Neural cell (in vitro differentiated cells): ENCODE data around the gene CTDSPL.

Experiments
- POLR2AphosphoS5 ChIP-seq: IDR thresholded peaks from 2 replicates; pipeline ENCODE4 v1.6.1; 2012
- TF ChIP-seq, protein P1 (sequence below): fragments of 450-650 bp; IDR thresholded peaks from 2 replicates; pipeline ENCODE4 v1.5.1; 2014; ENCODE audit warnings: antibody characterized with exemption, mild to moderate bottlenecking, moderate library complexity; ENCODE audit not compliant: poor library complexity, severe bottlenecking

DNA sequence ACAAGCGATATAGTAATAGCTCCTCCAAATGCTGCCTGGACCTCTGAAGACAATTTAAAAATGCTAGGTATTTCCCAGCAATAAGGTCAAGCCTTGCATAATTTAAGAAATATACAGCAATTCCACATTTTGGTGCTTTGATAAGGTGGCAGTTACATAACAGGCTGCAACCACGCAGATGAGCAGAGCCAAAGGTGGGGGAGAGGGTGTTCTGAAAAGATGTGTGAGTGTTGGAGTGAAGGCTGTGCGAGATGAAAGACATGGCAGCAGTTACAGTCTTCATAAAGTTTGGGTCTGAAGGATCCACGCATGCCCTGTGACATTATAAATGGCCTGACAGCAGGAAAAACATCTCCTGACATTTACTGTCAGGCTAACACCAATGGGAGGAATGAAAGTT lies 26.1 kb downstream of the CTDSPL start:
- TF ChIP-seq POLR2AphosphoS5, result no peak
- TF ChIP-seq, protein P1, sequence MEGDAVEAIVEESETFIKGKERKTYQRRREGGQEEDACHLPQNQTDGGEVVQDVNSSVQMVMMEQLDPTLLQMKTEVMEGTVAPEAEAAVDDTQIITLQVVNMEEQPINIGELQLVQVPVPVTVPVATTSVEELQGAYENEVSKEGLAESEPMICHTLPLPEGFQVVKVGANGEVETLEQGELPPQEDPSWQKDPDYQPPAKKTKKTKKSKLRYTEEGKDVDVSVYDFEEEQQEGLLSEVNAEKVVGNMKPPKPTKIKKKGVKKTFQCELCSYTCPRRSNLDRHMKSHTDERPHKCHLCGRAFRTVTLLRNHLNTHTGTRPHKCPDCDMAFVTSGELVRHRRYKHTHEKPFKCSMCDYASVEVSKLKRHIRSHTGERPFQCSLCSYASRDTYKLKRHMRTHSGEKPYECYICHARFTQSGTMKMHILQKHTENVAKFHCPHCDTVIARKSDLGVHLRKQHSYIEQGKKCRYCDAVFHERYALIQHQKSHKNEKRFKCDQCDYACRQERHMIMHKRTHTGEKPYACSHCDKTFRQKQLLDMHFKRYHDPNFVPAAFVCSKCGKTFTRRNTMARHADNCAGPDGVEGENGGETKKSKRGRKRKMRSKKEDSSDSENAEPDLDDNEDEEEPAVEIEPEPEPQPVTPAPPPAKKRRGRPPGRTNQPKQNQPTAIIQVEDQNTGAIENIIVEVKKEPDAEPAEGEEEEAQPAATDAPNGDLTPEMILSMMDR, result no peak
